HG03103 (cell line): Measurements from ENCODE around the gene PRSS16.
"Not testable (repeated sequence)": the region's sequence is repeated elsewhere in the genome, so short reads cannot be mapped to it uniquely, and the experiment has no call there.

Experiments used
- ATAC-seq: cut with Tn5 transposase; IDR thresholded peaks from one replicate; pipeline ENCODE4 v1.9.1; 2021; ENCODE audit warnings: low read depth; ENCODE audit not compliant: unreplicated experiment

Gene PRSS16

GRCh38 chr6:27241443-27241842 is 6.1 kb upstream of the PRSS16 start:
- no peak for ATAC-seq

- ATAC-seq, result no peak
These were observed 4.8 kb upstream of the PRSS16 start for GRCh38 chr6:27242589-27243265.

GRCh38 chr6:27248783-27249182 is 1.3 kb downstream of the PRSS16 start:
- ATAC-seq, result no peak

- ATAC-seq, result no peak
These were observed 3.0 kb downstream of the PRSS16 start for GRCh38 chr6:27250277-27251111.

- ATAC-seq, result peak; percentile 47
These were observed 3.7 kb downstream of the PRSS16 start for GRCh38 chr6:27251112-27251605.

- ATAC-seq, result peak; percentile 84
These were observed 4.2 kb downstream of the PRSS16 start for GRCh38 chr6:27251606-27252251.

GRCh38 chr6:27254566-27254965 is 7.1 kb downstream of the PRSS16 start:
- ATAC-seq, result no peak

GRCh38 chr6:27255866-27256265 is 8.4 kb downstream of the PRSS16 start:
- ATAC-seq, result no peak

- no peak for ATAC-seq
These were observed 12.9 kb downstream of the PRSS16 start for GRCh38 chr6:27260369-27260768.

GRCh38 chr6:27260836-27261375 is 13.4 kb downstream of the PRSS16 start:
- ATAC-seq, result no peak

- no peak for ATAC-seq
These were observed 16.4 kb downstream of the PRSS16 start for GRCh38 chr6:27263886-27264285.

- ATAC-seq, result not testable (repeated sequence)
These were observed 19.5 kb downstream of the PRSS16 start for GRCh38 chr6:27267003-27267402.

- no peak for ATAC-seq
These were observed 20.4 kb downstream of the PRSS16 start for GRCh38 chr6:27267857-27268434.

- no peak for ATAC-seq
These were observed 21.3 kb downstream of the PRSS16 start for GRCh38 chr6:27268803-27269202.

GRCh38 chr6:27273783-27274182 is 26.3 kb downstream of the PRSS16 start:
- ATAC-seq, result no peak

- no peak for ATAC-seq
These were observed 27.8 kb downstream of the PRSS16 start for GRCh38 chr6:27275025-27275956.

GRCh38 chr6:27279513-27280063 is 32.1 kb downstream of the PRSS16 start:
- ATAC-seq, result no peak

GRCh38 chr6:27280064-27280539 is 32.6 kb downstream of the PRSS16 start:
- ATAC-seq, result no peak

- no peak for ATAC-seq
These were observed 33.1 kb downstream of the PRSS16 start for GRCh38 chr6:27280540-27281000.
